SK-N-MC (cell line): ENCODE data around the gene UXS1.

ENCODE experiments used
- DNase-seq: peaks from one replicate; pipeline ENCODE4 v3.0.0-alpha.2; 2011; ENCODE audit warnings: low read depth, low spot score
- H3K27ac ChIP-seq: fragments of 200-600 bp; sonication (generic); 2 replicates; pipeline ENCODE4 v1.5.1; 2016; ENCODE audit warnings: mixed run types
- H3K36me3 ChIP-seq: fragments of 200-600 bp; sonication (generic); 2 replicates; pipeline ENCODE4 v1.6.1; 2017; ENCODE audit warnings: antibody characterized with exemption, low read length, mixed read lengths; ENCODE audit not compliant: insufficient read depth
- H3K4me3 ChIP-seq: fragments of 200-600 bp; sonication (generic); 2 replicates; pipeline ENCODE4 v1.5.1; 2016
- H3K9ac ChIP-seq: fragments of 200-600 bp; sonication (generic); 2 replicates; pipeline ENCODE4 v1.8.0; 2017; ENCODE audit warnings: mixed run types, mixed read lengths; ENCODE audit not compliant: insufficient read length
- H3K9me3 ChIP-seq: fragments of 200-600 bp; sonication (generic); 2 replicates; pipeline ENCODE4 v1.6.1; 2017; ENCODE audit warnings: low read depth, mild to moderate bottlenecking, antibody characterized with exemption, low read length, moderate library complexity, mixed read lengths
- EZH2 ChIP-seq: fragments of 200-600 bp; sonication (generic); IDR thresholded peaks from one replicate; pipeline ENCODE4 v1.6.1; 2017; ENCODE audit warnings: antibody characterized with exemption
- FOXP2 ChIP-seq: optimal IDR thresholded peaks from 2 replicates; pipeline ENCODE3; 2011; ENCODE audit warnings: mild to moderate bottlenecking, moderate library complexity; ENCODE audit not compliant: insufficient read depth; ENCODE audit errors: extremely low read length, control extremely low read depth
- POLR2AphosphoS5 ChIP-seq: IDR thresholded peaks from 2 replicates; pipeline ENCODE4 v1.6.1; 2012; ENCODE audit warnings: mild to moderate bottlenecking, low read depth, low read length, borderline replicate concordance

Gene UXS1

GRCh38 chr2:106117347-106117746 is 76.8 kb downstream of the UXS1 start:
- Histone ChIP-seq H3K4me3 (no peak overlapping the region), H3K9ac (no peak overlapping the region), H3K27ac (no peak overlapping the region), H3K36me3 (peaks cover 13% of the 10 kb centered on the region; the same call in 1 of the 2 replicates), H3K9me3 (no peaks in the 10 kb centered on the region)
- DNase-seq, result no peak
- TF ChIP-seq EZH2 (no peak), POLR2AphosphoS5 (no peak), FOXP2 (no peak)

- Histone ChIP-seq H3K9me3 (no peaks in the 10 kb centered on the region), H3K4me3 (no peak overlapping the region), H3K27ac (no peak overlapping the region), H3K9ac (no peak overlapping the region), H3K36me3 (peaks cover 11% of the 10 kb centered on the region; the same call in 1 of the 2 replicates)
- TF ChIP-seq EZH2, result no peak
- no peak for TF ChIP-seq POLR2AphosphoS5
- no peak for TF ChIP-seq FOXP2
- no peak for DNase-seq
These were observed 77.9 kb downstream of the UXS1 start for GRCh38 chr2:106116248-106116647.

- Histone ChIP-seq H3K4me3 (no peak overlapping the region), H3K27ac (no peak overlapping the region), H3K9ac (no peak overlapping the region), H3K9me3 (no peaks in the 10 kb centered on the region), H3K36me3 (peaks cover 8% of the 10 kb centered on the region; the same call in 1 of the 2 replicates)
- TF ChIP-seq POLR2AphosphoS5 (no peak), EZH2 (no peak), FOXP2 (no peak)
- no peak for DNase-seq
These were observed 78.4 kb downstream of the UXS1 start for GRCh38 chr2:106115665-106116064.

- no peaks in the 10 kb centered on the region for H3K9me3 ChIP-seq
- no peak overlapping the region for H3K27ac ChIP-seq
- no peak for DNase-seq
- no peak for TF ChIP-seq FOXP2
- no peak for TF ChIP-seq EZH2
- TF ChIP-seq POLR2AphosphoS5, result no peak
- H3K36me3 ChIP-seq, result peaks cover 6% of the 10 kb centered on the region; the same call in 1 of the 2 replicates
- no peak overlapping the region for H3K4me3 ChIP-seq
- no peak overlapping the region for H3K9ac ChIP-seq
These were observed 78.9 kb downstream of the UXS1 start for GRCh38 chr2:106115250-106115649.

- Histone ChIP-seq H3K4me3 (no peak overlapping the region), H3K36me3 (peaks cover 6% of the 10 kb centered on the region; the same call in 1 of the 2 replicates)
These were observed 79.9 kb downstream of the UXS1 start for GRCh38 chr2:106114166-106114565.

GRCh38 chr2:106113361-106113966 is 80.6 kb downstream of the UXS1 start:
- Histone ChIP-seq H3K27ac (no peak overlapping the region), H3K36me3 (peaks cover 6% of the 10 kb centered on the region; the same call in 1 of the 2 replicates)

More at GRCh38 chr2:106114166-106114565, 79.9 kb downstream of the UXS1 start:
- H3K9ac ChIP-seq, result no peak overlapping the region
- no peak overlapping the region for H3K27ac ChIP-seq
- no peaks in the 10 kb centered on the region for H3K9me3 ChIP-seq
- DNase-seq, result no peak
- TF ChIP-seq FOXP2 (no peak), EZH2 (no peak)

GRCh38 chr2:106111882-106112571 is 82.1 kb downstream of the UXS1 start:
- no peak for DNase-seq
- no peak overlapping the region for H3K4me3 ChIP-seq
- peaks cover 6% of the 10 kb centered on the region; the same call in 1 of the 2 replicates for H3K36me3 ChIP-seq
- H3K27ac ChIP-seq, result no peak overlapping the region
- H3K9ac ChIP-seq, result no peak overlapping the region
- no peaks in the 10 kb centered on the region for H3K9me3 ChIP-seq
- no peak for TF ChIP-seq FOXP2
- no peak for TF ChIP-seq EZH2
- TF ChIP-seq POLR2AphosphoS5, result no peak

More at GRCh38 chr2:106113361-106113966, 80.6 kb downstream of the UXS1 start:
- no peak for TF ChIP-seq FOXP2
- no peak for TF ChIP-seq EZH2
- no peak for TF ChIP-seq POLR2AphosphoS5
- Histone ChIP-seq H3K9ac (no peak overlapping the region), H3K4me3 (no peak overlapping the region), H3K9me3 (no peaks in the 10 kb centered on the region)
- DNase-seq, result no peak

- no peaks in the 10 kb centered on the region for H3K9me3 ChIP-seq
- H3K27ac ChIP-seq, result no peak overlapping the region
- no peak overlapping the region for H3K4me3 ChIP-seq
- peaks cover 6% of the 10 kb centered on the region; the same call in 1 of the 2 replicates for H3K36me3 ChIP-seq
- no peak for DNase-seq
- H3K9ac ChIP-seq, result no peak overlapping the region
- no peak for TF ChIP-seq FOXP2
- TF ChIP-seq EZH2, result no peak
- no peak for TF ChIP-seq POLR2AphosphoS5
These were observed 84.3 kb downstream of the UXS1 start for GRCh38 chr2:106109675-106110424.
